HepG2 (cell line): ENCODE data around the gene SRRM3. TPM values are rescaled to one million over a fixed set of nuclear protein-coding genes. Genes with fewer than 3 reads are reported as not detected.

Source experiments
- CENPT ChIP-seq: sonication (generic); formaldehyde crosslinking; IDR thresholded peaks from 2 replicates; pipeline ENCODE4 v1.8.0; 2022; ENCODE audit warnings: low read depth, mild to moderate bottlenecking, moderate library complexity, missing genetic modification reagents
- FOXP1 ChIP-seq, 2 experiments: fragments of 450-650 bp in 1 of 2; IDR thresholded peaks; 2 replicates each; pipeline ENCODE4 v1.6.1; 2017 to 2018; ENCODE audit warnings: antibody characterized with exemption in 1 of 2
- SUZ12 ChIP-seq: fragments of 150-350 bp; IDR thresholded peaks from 2 replicates; pipeline ENCODE4 v1.6.1; 2014; ENCODE audit warnings: low read depth, low read length
- THAP11 ChIP-seq: IDR thresholded peaks from 2 replicates; pipeline ENCODE4 v1.6.1; 2016; ENCODE audit warnings: missing biosample characterization, missing genetic modification reagents
- TOPORS ChIP-seq: sonication (generic); formaldehyde crosslinking; IDR thresholded peaks from 2 replicates; pipeline ENCODE4 v1.8.0; 2023; ENCODE audit warnings: mild to moderate bottlenecking, missing genetic modification reagents
- ZBTB38 ChIP-seq: sonication (generic); formaldehyde crosslinking; IDR thresholded peaks from 2 replicates; pipeline ENCODE4 v1.5.1; 2020; ENCODE audit warnings: mild to moderate bottlenecking, missing genetic modification reagents
- ZNF136 ChIP-seq: sonication (generic); formaldehyde crosslinking; IDR thresholded peaks from 2 replicates; pipeline ENCODE4 v1.8.1; 2022; ENCODE audit warnings: low read depth, mild to moderate bottlenecking, moderate library complexity, missing genetic modification reagents
- ZNF513 ChIP-seq: sonication (generic); formaldehyde crosslinking; conservative IDR thresholded peaks from 2 replicates; pipeline ENCODE4 v1.5.0; 2020; ENCODE audit warnings: missing genetic modification reagents
- ZNF563 ChIP-seq: sonication (generic); formaldehyde crosslinking; IDR thresholded peaks from 2 replicates; pipeline ENCODE4 v1.8.0; 2022; ENCODE audit warnings: mild to moderate bottlenecking, moderate library complexity, missing genetic modification reagents
- ZNF7 ChIP-seq: IDR thresholded peaks from 2 replicates; pipeline ENCODE4 v1.6.1; 2016; ENCODE audit warnings: missing biosample characterization, missing genetic modification reagents
- ZNF703 ChIP-seq: sonication (generic); formaldehyde crosslinking; IDR thresholded peaks from 2 replicates; pipeline ENCODE4 v1.5.1; 2020; ENCODE audit warnings: missing genetic modification reagents, mild to moderate bottlenecking, moderate library complexity, borderline replicate concordance
- ZNF724P ChIP-seq: sonication (generic); formaldehyde crosslinking; IDR thresholded peaks from 2 replicates; pipeline ENCODE4 v1.8.0; 2022; ENCODE audit warnings: missing genetic modification reagents, borderline replicate concordance
- ZNF740 ChIP-seq: sonication (generic); formaldehyde crosslinking; IDR thresholded peaks from 2 replicates; pipeline ENCODE4 v1.4.0; 2020; ENCODE audit warnings: missing genetic modification reagents
- ZNF770 ChIP-seq: sonication (generic); formaldehyde crosslinking; IDR thresholded peaks from 2 replicates; pipeline ENCODE4 v1.5.0; 2020; ENCODE audit warnings: mild to moderate bottlenecking, missing genetic modification reagents
- ZNF800 ChIP-seq: sonication (generic); formaldehyde crosslinking; IDR thresholded peaks from 2 replicates; pipeline ENCODE4 v1.4.0; 2020; ENCODE audit warnings: missing genetic modification reagents
- ZNF839 ChIP-seq: sonication (generic); formaldehyde crosslinking; IDR thresholded peaks from 2 replicates; pipeline ENCODE4 v1.4.0; 2020; ENCODE audit warnings: missing genetic modification reagents, mild to moderate bottlenecking, borderline replicate concordance
- ZSCAN25 ChIP-seq: sonication (generic); formaldehyde crosslinking; IDR thresholded peaks from 2 replicates; pipeline ENCODE4 v1.8.0; 2022; ENCODE audit warnings: mild to moderate bottlenecking, missing genetic modification reagents
- ZSCAN30 ChIP-seq: sonication (generic); formaldehyde crosslinking; IDR thresholded peaks from 2 replicates; pipeline ENCODE4 v1.5.0; 2020; ENCODE audit warnings: mild to moderate bottlenecking, missing genetic modification reagents
- ZXDC ChIP-seq: sonication (generic); formaldehyde crosslinking; IDR thresholded peaks from 2 replicates; pipeline ENCODE4 v1.5.0; 2020; ENCODE audit warnings: mild to moderate bottlenecking, missing genetic modification reagents
- polyA plus RNA-seq, 8 experiments: library from polyadenylated mRNA; depleted of rRNA in 3 of 8; stranded (reverse) in 7 of 8; unstranded in 1 of 8; fragments of >200 nt; fragmentation: Illumina TruSeq in 4 of 8; extraction: Trizol in 4 of 8; gene quantifications; 2 replicates each; pipeline versions ENCODE4 v1.2.1 to v1.2.3, GENCODE V29; 2011 to 2016; ENCODE audit warnings: low read depth in 4 of 8, missing spikeins in 1 of 8, mixed read lengths in 1 of 8; ENCODE audit not compliant: insufficient read depth in 1 of 8
- total RNA-seq, 5 experiments: library from RNA; depleted of rRNA; stranded (reverse); fragments of >200 nt; fragmentation: Illumina TruSeq; extraction: Trizol; gene quantifications; 2 replicates each; pipeline ENCODE4 v1.2.3, GENCODE V29; 2016; ENCODE audit warnings: low read depth in 1 of 5

SRRM3 gene
- total and polyA plus RNA-seq, 2 of the 13 experiments (the other 11 are each of a cell fraction or from before 2014, with no cell fraction given), result 0.13 to 0.54 TPM

- TF ChIP-seq ZNF513 (CRISPR knock-in tag) (0 out of 2 replicates have a peak, but pooled peaks have one; percentile 89), ZNF136 (0 out of 2 replicates have a peak, but pooled peaks have one; percentile 32), CENPT (CRISPR knock-in tag) (no peak), ZNF724P (no peak; the same call in 1 of the 2 replicates), ZNF563 (CRISPR knock-in tag) (peak; percentile 89; the same call in 1 of the 2 replicates), ZNF800 (CRISPR knock-in tag) (peak; percentile 61; the same call in 1 of the 2 replicates), ZNF740 (CRISPR knock-in tag) (peak; percentile 77), SUZ12 (no peak), ZBTB38 (CRISPR knock-in tag) (peak; percentile 84), ZSCAN30 (CRISPR knock-in tag) (0 out of 2 replicates have a peak, but pooled peaks have one; percentile 42), THAP11 (CRISPR knock-in tag) (peak; percentile 81), ZSCAN25 (CRISPR knock-in tag) (peak; percentile 66; the same call in 1 of the 2 replicates), TOPORS (CRISPR knock-in tag) (peak; percentile 78; the same call in 1 of the 2 replicates), FOXP1 (IDR thresholded peaks at IDR 0.05) (no peak), FOXP1 (CRISPR knock-in tag; IDR thresholded peaks at IDR 0.05) (no peak), ZNF7 (no peak), ZXDC (CRISPR knock-in tag) (no peak), ZNF703 (no peak; the same call in 1 of the 2 replicates), ZNF839 (CRISPR knock-in tag) (0 out of 2 replicates have a peak, but pooled peaks have one; percentile 26), ZNF770 (CRISPR knock-in tag) (0 out of 2 replicates have a peak, but pooled peaks have one; percentile 40)
These were observed 35.1 kb upstream of the SRRM3 start (continued) for GRCh38 chr7:76166404-76167255.
